AG04450 (cell line): ENCODE results near the gene ANAPC15. TPM values are rescaled to one million over a fixed set of nuclear protein-coding genes. Genes with fewer than 3 reads are reported as not detected.
A peak's percentile ranks its signal among the peaks of the same experiment; 100 is the strongest.

Experiments used
- CTCF ChIA-PET: fragments of 300-600, 350-600 bp; formaldehyde crosslinking; extraction: SDS; loops from one replicate; lab custom pipeline; 2022; ENCODE audit warnings: antibody characterized with exemption, inconsistent platforms; lab: Charles Lee
- POLR2A ChIA-PET: fragments of 350-600 bp; formaldehyde crosslinking; extraction: SDS; loops from one replicate; lab custom pipeline; 2021; ENCODE audit warnings: antibody characterized with exemption, inconsistent platforms; lab: Yijun Ruan, JAX
- DNase-seq: peaks from one replicate; pipeline ENCODE4 v3.0.0-alpha.2; 2011; ENCODE audit warnings: low read depth, low spot score
- H3K27ac ChIP-seq: one replicate; pipeline ENCODE4 v1.5.1; 2012; ENCODE audit warnings: low read depth, low read length, control low read depth
- H3K27me3 ChIP-seq: one replicate; pipeline ENCODE4 v1.6.0; 2012; ENCODE audit warnings: low read length; ENCODE audit not compliant: control insufficient read depth, insufficient read depth
- H3K4me3 ChIP-seq: 2 replicates; pipeline ENCODE4 v1.5.1; 2011; ENCODE audit warnings: mild to moderate bottlenecking, low read depth, low read length, control low read depth
- H3K9me3 ChIP-seq: 2 replicates; pipeline ENCODE4 v1.5.1; 2012; ENCODE audit warnings: low read length; ENCODE audit not compliant: control insufficient read depth, insufficient read depth
- polyA plus RNA-seq: library from polyadenylated mRNA; depleted of rRNA; stranded (reverse); fragments of >200 nt; gene quantifications from 2 replicates; pipeline ENCODE4 v1.2.3, GENCODE V29; 2011
- TF ChIP-seq, protein P1 (sequence below): IDR thresholded peaks from 2 replicates; pipeline ENCODE4 v1.5.1; 2011; ENCODE audit warnings: low read depth, low read length, control low read depth, inconsistent platforms

ANAPC15 gene
- polyA plus RNA-seq, 1 experiment, result 54.5 TPM

DNA sequence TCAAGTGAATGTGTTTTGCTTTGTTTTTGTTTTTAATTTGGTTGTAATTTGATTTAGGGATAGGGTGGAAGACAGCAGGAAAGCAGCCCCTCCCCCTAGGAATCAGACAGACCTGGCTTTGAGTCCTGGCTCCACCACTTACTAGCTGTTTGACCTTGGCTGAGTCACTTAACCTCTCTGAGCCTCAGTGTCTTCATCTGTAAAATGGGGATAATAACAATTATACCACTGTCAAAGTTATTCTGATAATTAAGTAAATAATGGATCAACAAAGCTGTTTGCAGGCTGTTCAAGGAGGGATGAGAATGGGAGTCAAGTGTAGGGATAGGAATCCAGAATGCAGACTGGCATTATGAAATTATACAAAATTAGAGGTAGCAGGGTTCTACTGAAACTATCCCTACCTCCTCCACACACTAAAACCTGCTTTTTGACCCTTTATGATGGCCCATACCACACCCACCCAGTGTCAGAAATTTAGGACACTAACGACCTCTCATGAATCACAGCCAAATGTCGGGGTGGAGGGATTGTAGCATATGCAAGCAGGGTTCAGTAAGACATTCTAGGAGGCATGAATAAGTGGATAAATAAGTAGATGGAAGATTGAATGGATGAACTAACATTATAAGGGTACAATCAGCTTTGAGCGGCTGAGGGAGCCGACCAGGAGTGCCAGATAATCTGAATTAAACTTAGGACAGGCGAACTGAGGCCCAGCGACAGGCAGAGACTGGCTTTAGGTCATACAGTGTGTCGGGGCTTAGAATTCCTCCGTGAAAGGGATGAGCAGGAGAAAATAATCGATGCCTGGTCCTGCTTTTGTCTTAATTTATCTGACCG lies 974 bp downstream of the ANAPC15 start:
- H3K4me3 ChIP-seq, result peak overlapping the region; percentile 87
- no peaks in the 10 kb centered on the region for H3K9me3 ChIP-seq
- ChIA-PET CTCF (interaction anchor here (1.2 to 1.7 kb wide), 5 partner anchors 20 to 319 kb away, joined by 3 to 12 read pairs (median 4); no protein-coding TSS in a partner anchor), POLR2A (interaction anchor here (0.6 to 2.0 kb wide), 9 partner anchors 9 to 127 kb away, joined by 3 to 12 read pairs (median 5); partner anchors contain the start of gene INPPL1)
- H3K27me3 ChIP-seq, result no peaks in the 10 kb centered on the region
- H3K27ac ChIP-seq, result peak overlapping the region; percentile 99
- TF ChIP-seq, protein P1, sequence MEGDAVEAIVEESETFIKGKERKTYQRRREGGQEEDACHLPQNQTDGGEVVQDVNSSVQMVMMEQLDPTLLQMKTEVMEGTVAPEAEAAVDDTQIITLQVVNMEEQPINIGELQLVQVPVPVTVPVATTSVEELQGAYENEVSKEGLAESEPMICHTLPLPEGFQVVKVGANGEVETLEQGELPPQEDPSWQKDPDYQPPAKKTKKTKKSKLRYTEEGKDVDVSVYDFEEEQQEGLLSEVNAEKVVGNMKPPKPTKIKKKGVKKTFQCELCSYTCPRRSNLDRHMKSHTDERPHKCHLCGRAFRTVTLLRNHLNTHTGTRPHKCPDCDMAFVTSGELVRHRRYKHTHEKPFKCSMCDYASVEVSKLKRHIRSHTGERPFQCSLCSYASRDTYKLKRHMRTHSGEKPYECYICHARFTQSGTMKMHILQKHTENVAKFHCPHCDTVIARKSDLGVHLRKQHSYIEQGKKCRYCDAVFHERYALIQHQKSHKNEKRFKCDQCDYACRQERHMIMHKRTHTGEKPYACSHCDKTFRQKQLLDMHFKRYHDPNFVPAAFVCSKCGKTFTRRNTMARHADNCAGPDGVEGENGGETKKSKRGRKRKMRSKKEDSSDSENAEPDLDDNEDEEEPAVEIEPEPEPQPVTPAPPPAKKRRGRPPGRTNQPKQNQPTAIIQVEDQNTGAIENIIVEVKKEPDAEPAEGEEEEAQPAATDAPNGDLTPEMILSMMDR, result no peak
- no peak for DNase-seq

DNA sequence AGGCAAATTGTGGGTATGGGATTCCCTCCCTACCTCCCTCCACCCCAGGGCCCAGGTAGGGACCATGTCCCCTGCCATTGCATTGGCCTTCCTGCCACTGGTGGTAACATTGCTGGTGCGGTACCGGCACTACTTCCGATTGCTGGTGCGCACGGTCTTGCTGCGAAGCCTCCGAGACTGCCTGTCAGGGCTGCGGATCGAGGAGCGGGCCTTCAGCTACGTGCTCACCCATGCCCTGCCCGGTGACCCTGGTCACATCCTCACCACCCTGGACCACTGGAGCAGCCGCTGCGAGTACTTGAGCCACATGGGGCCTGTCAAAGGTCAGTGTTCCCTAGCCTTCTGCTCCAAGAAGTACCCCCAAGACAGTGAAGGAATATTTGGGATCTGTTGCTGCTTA lies 6.6 kb downstream of the ANAPC15 start, which contains the start of gene TOMT:
Gene TOMT, plus strand, starts transcription at position 37 of the 400 bp plus-strand sequence. Its CDS starts 28 bp downstream, at position 65.
- DNase-seq, result no peak
- Histone ChIP-seq H3K27me3 (no peaks in the 10 kb centered on the region), H3K9me3 (no peaks in the 10 kb centered on the region; the same call in none of the 2 replicates), H3K27ac (no peak within 1 kb of the TSS), H3K4me3 (no peak within 1 kb of the TSS)
- ChIA-PET POLR2A (no interaction called here), CTCF (interaction anchor here (1.0 to 1.4 kb wide), 2 partner anchors 38 to 81 kb away, joined by 3 to 9 read pairs; no protein-coding TSS in a partner anchor)
- TF ChIP-seq, protein P1, result no peak

DNA sequence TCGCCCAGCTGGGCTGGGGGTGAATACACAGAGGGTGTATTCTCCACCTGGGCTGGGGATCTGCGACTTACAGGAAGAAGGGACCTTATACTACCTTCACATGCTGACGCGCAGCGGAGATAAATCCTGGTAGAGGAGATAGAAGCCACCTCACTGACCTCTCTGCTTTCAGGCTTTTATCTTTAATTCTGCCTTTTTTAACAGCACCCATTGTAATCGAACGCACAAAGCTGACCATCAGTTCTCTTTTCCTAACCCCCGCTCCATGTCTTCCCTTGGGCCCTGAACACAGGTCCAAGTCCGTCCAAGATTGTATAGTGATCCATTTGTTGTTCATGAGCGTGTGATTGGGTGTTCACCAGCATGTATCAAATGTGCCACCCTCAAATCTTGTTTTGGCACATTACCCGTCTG lies 8.7 kb downstream of the ANAPC15 start:
- POLR2A ChIA-PET, result no interaction called here
- TF ChIP-seq, protein P1, result no peak
- H3K4me3 ChIP-seq, result peak overlapping the region; percentile 36
- CTCF ChIA-PET, result interaction anchor here (0.6 kb wide), 1 partner anchor 47 kb away, joined by 5 read pairs; no protein-coding TSS in a partner anchor
- no peaks in the 10 kb centered on the region; the same call in none of the 2 replicates for H3K9me3 ChIP-seq
- peak overlapping the region; percentile 82 for H3K27ac ChIP-seq
- DNase-seq, result no peak
- H3K27me3 ChIP-seq, result no peaks in the 10 kb centered on the region

DNA sequence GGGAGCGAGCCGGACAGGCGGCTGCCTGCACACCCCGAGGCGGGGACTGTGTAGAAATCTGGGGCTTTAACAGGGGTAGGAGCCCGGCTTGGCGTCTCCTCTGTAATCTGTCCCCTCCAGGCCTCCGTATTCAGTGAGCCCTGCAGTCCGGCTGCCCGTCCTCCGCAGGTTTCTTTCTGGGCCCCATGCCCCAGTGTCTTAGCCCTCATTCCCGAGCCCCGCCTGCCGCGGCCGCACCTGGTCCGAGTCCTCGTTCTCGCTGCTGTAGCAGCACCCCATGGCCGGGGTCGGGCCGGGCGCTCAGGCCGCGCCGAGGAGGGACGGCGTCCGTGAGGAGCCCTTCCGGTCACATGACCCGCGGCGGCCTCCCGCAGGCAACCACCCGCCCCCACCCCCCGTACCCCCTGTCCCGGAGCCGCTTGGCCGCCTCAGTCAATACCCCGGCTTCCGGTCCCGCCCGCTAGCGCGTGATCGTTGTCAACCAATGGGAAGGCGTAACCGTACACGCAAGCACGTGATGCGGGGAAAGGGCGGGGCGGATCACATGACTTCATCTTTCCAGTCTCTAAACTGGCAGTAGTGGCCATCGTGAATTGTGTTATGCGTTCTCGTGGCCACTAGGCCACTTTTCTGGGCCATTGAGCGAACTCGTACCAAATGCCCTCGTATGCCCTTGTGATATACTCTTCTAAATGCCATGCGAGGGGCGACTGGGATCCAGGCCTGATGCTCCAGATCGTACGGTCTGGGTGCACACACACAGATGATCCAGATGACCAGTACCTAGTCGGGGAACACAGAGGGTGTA lies 9.3 kb downstream of the ANAPC15 start, which contains the start of gene LAMTOR1:
Gene LAMTOR1, minus strand, starts transcription at position 352 of the 808 bp plus-strand sequence. Its CDS starts 73 bp downstream, at position 279.
- no peaks in the 10 kb centered on the region for H3K27me3 ChIP-seq
- ChIA-PET POLR2A (interaction anchor here (0.9 to 1.1 kb wide), 2 partner anchors 9 to 16 kb away, joined by 3 to 7 read pairs; partner anchors contain the start of gene ANAPC15), CTCF (interaction anchor here (0.6 to 6.1 kb wide), 3 partner anchors 47 to 80 kb away, joined by 5 to 52 read pairs (median 15); no protein-coding TSS in a partner anchor)
- peak within 1 kb of the TSS; percentile 82 for H3K4me3 ChIP-seq
- TF ChIP-seq, protein P1, result peak; percentile 46
- H3K9me3 ChIP-seq, result no peaks in the 10 kb centered on the region; the same call in none of the 2 replicates
- peak within 1 kb of the TSS; percentile 90 for H3K27ac ChIP-seq
- peak; percentile 98 for DNase-seq
